Inflammatory macrophage treated with lipopolysaccharide for 4 hours (primary cell): ENCODE results near the gene TMA7.

Experiments
- DNase-seq: peaks from one replicate; pipeline ENCODE4 v3.0.0-alpha.2; 2020

TMA7 gene

GRCh38 chr3:48409291-48410201 is 30.5 kb upstream of the TMA7 start:
- no peak for DNase-seq

- no peak for DNase-seq
Observed at GRCh38 chr3:48410205-48411040, 29.6 kb upstream of the TMA7 start.

GRCh38 chr3:48411041-48411588 is 28.9 kb upstream of the TMA7 start:
- DNase-seq = no peak

- DNase-seq = no peak
Observed at GRCh38 chr3:48411606-48412374, 28.3 kb upstream of the TMA7 start.

- no peak for DNase-seq
Observed at GRCh38 chr3:48412375-48413001, 27.6 kb upstream of the TMA7 start.

DNA sequence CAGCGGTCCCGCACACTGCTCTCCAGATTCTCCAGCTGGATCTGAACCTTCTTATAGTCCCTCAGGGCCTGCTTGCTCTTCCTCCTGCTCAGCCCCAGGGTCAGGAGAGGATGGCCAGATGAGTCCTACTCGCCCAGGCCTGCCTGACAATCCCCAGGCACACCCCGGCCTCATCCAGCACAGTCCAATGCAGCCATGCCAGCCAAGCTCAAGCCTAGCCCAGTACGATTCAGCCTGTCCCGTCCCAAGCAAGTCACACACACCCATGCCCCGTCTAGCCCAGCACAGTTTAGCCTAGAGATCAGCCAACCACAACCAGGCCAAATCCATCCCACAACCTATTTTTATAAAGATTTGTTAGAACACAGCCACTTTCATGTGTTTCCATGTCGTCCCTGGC is 27.0 kb upstream of the TMA7 start:
- no peak for DNase-seq

- DNase-seq = no peak
Observed at GRCh38 chr3:48413611-48414010, 26.4 kb upstream of the TMA7 start.

DNA sequence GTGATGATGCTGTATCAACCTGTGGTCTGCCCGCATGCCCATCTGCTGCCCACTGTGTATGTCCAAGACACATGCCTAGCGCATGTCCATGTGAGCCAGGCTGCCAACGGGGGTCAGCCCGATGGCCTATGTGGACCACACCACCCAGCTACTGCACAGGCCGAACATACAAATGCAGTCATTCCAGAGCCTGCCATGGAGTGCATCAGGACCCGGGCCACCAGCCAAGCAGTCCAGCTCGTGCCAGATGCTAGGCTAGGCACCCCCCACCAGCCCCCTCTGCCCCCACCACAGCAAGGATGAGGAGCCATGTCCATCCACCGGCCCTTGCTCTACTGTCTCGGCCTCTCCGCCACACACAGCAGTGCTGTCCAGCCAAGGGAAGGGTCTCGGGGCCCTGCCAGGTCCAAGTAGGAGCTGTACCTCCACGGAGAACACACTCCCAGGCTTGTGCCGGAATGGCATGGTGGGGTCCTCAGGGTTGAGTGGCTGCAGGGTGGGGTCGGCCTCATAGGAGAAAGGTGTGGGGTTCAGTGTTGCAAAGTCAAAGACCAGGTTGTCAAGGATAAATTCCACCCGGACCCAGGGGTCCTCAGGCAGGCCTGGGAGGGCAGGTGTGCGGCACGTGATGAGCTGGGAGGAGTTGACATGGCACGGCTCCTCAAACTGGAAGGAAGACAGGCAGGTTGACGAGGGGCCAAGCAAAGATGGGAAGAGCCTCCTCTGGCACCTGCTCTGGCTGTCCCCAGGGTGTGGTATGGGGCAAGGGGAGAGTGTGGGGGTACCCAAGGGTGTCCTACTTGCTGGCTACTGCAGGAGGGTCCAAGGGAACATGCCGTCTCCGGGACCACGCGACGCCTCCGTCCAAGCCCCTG is 25.4 kb upstream of the TMA7 start:
- DNase-seq = no peak

DNA sequence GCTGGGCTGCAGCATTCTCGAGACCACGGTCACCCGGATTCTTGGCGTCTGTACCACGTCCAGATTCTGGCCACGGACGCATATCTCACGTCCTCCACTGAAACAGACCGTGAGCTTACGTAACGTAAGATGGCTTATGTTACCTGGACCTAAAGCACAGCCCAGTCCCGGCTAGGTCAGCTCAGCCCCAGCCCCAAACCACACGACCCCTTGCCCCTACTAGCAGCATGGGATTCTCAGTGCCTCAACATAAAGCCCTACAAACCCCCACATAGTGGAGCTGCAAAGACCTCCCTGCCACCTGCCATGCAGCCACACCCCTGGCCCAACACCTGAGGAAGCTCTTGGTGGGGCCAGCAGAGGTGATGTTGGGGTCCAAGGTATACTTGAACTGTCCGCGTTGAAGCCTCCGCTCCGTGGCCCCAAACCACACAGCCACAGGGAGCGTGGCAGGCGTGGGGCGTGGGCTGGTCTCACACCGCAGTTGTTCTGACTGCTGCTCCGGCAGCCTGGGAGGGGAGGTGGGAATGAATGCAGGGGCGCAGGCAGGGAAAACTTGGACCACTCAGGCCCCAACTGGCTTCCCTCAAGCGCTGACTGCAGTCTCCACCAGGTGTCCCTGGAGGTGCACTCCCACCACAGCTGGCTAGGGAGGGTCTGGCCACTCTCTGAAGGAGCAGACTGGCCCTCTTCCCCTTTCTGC is 24.7 kb upstream of the TMA7 start:
- DNase-seq = no peak

DNA sequence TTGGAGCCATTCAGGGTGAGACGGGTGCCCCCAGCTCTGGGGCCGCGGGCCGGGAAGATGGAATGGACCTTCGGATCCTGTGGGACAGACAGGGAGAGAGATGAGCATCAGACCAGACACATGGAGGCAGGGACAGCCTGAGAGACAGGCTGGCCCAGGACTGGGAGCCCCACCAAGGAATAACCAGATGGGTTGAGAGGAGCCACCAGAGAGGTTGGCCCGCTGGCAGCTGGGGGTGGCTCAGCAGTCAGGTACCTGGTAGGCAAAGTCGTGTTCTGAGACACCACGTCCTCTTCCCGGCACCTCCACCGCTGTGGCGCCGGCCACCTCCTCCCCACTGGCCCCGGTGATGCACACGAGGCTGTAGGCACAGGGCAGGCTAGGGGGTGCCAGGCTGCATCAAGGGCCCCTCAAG is 24.0 kb upstream of the TMA7 start:
- DNase-seq = no peak

- no peak for DNase-seq
Observed at GRCh38 chr3:48416546-48416945, 23.5 kb upstream of the TMA7 start.

DNA sequence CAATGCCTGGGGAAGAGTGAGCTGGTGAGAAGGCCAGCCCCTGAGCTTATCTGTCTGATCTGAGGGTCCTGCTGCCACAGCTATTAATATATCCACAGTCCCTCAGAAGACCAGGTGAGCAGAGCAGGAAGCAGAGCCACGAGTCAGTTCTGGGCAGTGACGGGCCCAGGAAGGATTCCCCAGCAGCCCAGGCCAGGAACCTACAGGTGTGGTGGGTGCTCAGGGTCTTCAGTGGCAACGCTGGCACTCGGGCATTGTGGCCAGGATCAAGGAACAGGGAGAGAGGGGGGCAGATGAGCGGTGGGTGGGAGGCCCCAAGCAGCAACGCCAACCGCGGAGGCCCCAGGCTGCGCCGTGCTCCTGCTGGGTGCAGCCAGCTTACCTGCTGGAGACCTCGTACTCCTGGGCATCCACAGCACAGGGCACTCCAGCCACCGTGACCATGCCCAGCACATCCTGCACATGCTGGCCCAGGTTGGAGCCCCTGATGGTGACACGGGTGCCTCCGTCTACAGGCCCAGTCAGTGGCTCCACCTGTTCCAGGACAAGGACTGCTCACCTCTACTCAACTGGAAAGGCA is 22.4 kb upstream of the TMA7 start:
- DNase-seq = no peak

DNA sequence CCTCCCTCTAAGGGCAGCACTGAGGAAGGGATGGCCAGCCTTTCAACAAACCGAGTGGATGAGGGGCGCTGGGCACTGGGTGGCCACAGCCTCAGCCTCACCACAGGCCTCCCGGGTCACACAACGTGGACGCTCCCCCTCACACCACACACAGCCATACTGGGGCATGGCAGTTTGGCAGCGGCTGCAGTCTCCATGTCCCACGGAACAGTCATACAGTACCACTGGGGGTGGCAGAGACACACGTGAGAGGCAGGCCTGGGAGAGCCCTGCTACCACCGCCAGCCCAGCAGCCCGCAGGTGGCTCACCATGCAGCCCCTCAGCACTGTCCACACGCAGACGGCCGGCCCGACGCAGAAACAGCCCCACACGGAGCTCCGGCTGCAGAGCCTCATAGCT is 21.9 kb upstream of the TMA7 start:
- DNase-seq = no peak

DNA sequence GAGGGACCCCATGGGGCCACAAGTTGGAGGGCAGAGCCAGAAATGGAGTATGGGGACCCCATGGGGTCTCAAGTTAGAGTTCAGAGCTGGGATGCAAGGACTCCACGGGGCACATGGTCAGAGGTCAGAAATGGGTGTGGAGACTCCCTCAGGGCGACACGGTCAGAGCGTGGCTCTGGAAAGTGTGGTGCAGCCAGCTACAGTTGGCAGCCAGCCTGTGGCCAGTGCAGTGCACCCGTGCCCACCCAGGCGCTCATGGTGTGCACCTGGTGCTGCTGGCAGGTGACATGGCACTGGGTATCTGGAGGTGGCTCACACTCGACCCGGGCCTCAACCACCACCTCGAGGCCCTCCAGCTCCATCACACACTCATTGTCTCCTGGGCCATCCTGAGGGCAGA is 21.4 kb upstream of the TMA7 start:
- DNase-seq = no peak

DNA sequence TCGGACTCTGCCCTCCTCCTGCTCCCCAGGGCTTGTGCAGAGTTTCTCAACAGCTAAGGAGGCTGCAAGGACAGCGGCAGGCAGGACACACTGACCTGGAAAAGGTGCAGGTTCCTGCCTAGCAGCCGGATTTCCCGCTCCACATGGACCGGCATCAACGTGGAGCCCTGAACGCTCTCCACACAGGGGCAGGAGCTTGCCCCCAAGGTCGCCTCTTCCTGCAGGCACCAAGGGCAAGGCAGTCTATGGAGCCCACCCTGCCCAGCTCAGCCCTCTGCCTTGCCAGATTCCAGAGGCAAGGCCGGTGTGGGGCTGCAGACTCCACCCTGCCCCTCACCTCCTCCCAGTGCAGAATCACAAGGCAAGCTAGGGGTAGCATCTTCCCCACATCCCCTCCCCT is 20.9 kb upstream of the TMA7 start:
- no peak for DNase-seq

- DNase-seq = no peak
Observed at GRCh38 chr3:48419597-48419996, 20.5 kb upstream of the TMA7 start.

- no peak for DNase-seq
Observed at GRCh38 chr3:48420561-48420960, 19.5 kb upstream of the TMA7 start.

GRCh38 chr3:48422272-48422671 is 17.8 kb upstream of the TMA7 start:
- DNase-seq = no peak

DNA sequence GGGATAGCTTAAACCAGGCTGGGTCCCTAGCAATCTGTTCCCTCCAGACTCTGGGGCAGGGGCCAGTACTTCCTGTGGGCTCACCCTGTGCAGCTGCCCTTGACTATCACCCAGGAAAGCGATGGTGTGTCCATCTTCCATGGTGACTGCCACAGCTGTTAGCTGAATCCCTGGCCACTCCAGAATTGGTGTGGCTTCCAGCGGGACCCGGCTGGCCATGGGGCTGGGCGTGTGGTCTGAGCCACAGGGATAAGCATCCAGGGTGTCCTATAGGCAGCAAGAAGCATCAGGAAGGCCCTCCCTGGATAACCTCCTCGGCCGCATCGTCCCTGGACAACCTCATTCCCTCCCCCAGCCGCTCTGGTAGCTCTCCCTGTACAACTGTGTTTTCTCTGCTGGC is 17.4 kb upstream of the TMA7 start:
- DNase-seq = no peak

DNA sequence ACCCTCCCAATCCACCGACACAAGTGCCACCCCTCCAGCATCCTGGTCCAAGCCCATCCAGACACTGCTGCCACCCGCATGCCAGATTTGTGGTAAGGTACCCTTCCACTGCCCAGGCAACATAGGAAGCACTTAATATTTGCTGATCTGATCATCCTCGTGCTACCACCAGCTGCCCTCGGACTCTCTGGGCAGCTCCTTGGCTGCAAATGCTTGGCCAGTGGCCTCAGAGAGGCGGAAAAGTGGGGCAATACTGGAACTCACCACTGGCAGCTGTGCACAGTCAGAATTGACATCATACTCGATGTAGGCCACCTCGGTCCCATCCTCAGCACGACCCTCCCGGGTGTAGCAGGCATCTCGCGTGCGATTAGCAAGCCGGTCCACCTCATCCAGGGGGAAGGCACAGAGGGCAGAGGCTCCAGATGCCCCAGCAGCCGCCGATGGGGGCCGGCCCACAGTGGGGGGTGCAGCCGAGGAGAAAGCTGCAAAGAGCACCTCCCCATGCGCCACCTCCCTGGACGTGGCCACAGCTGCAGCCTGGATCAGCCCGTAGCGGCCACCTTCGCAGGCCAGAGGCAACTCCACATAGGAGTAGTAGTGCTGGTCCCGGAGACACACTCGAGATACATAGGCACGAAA is 16.7 kb upstream of the TMA7 start:
- DNase-seq = no peak
